HepG2 (cell line): ENCODE measurements around the gene SPACA1. TPM values are rescaled to one million over a fixed set of nuclear protein-coding genes. Genes with fewer than 3 reads are reported as not detected.

Experiments used
- ATAC-seq: fragments of 200-7000 bp; cut with Tn5 transposase; 3 replicates; pipeline ENCODE4 v1.9.1; 2020; ENCODE audit warnings: mild to moderate bottlenecking, moderate library complexity
- BruUV-seq: library from RNA; stranded (reverse); fragments of 400-500 nt; replicated peaks from 2 replicates; lab custom pipeline; 2021; lab: Mats Ljungman, UMichigan
- CTCF ChIA-PET: fragments of 300-600 bp; formaldehyde crosslinking; extraction: SDS; loops from one replicate; lab custom pipeline; 2021; ENCODE audit warnings: low total read pairs, inconsistent platforms, low intra/inter-chr PET ratio; lab: Yijun Ruan, JAX
- POLR2A ChIA-PET: fragments of 350-600 bp; sonication (Branson Sonifier 250); formaldehyde crosslinking; loops from one replicate; lab custom pipeline; 2020; ENCODE audit warnings: antibody characterized with exemption, inconsistent platforms; lab: Yijun Ruan, JAX
- DNase-seq: peaks from one replicate; pipeline ENCODE4 v3.0.0-alpha.2; 2015; ENCODE audit warnings: low spot score
- FAIRE-seq: peaks from 3 replicates; lab custom pipeline; 2011; peaks lifted over from hg19 to GRCh38; lab: Jason Lieb, UNC
- H2AFZ ChIP-seq: one replicate; pipeline ENCODE4 v1.6.1; 2011; ENCODE audit warnings: low read length, inconsistent platforms
- H3K27ac ChIP-seq: fragments of 300-600 bp; 3 replicates; pipeline ENCODE4 v1.8.0; 2011; ENCODE audit warnings: mixed run types, mild to moderate bottlenecking, mixed read lengths, low read length, inconsistent platforms; ENCODE audit not compliant: insufficient read depth; ENCODE audit errors: extremely low read length
- H3K27me3 ChIP-seq, 2 experiments: fragments of 200-600 bp in 1 of 2; 2 replicates in 1 of 2; 3 replicates in 1 of 2; pipeline versions ENCODE4 v1.6.0 to v1.8.0; 2011; ENCODE audit warnings: low read length in 2 of 2, mild to moderate bottlenecking in 2 of 2, moderate library complexity in 2 of 2, inconsistent platforms in 1 of 2; ENCODE audit not compliant: insufficient read depth in 2 of 2, control insufficient read depth in 1 of 2
- H3K36me3 ChIP-seq, 2 experiments: fragments of 200-600 bp in 1 of 2; replicated peaks in 1 of 2; 2 replicates in 1 of 2; 3 replicates in 1 of 2; pipeline versions ENCODE4 v1.5.1 to v1.8.0; 2011; ENCODE audit warnings: low read length in 2 of 2, inconsistent platforms in 1 of 2; ENCODE audit not compliant: insufficient read depth in 2 of 2, control insufficient read depth in 1 of 2
- H3K4me1 ChIP-seq: 2 replicates; pipeline ENCODE4 v1.5.1; 2012; ENCODE audit warnings: low read length, inconsistent platforms; ENCODE audit not compliant: insufficient read depth
- H3K4me2 ChIP-seq: 2 replicates; pipeline ENCODE4 v1.6.0; 2011; ENCODE audit warnings: low read depth, low read length, inconsistent platforms
- H3K4me3 ChIP-seq, 3 experiments: fragments of 200-600 bp in 1 of 3; sonication (generic), shearing (Covaris generic) in 1 of 3; replicated peaks in 1 of 3; 2 replicates each; pipeline ENCODE4 v1.5.1; 2011 to 2016; ENCODE audit warnings: low read length in 3 of 3, inconsistent platforms in 2 of 3, low read depth in 2 of 3, mild to moderate bottlenecking in 2 of 3, control low read depth in 1 of 3, mixed read lengths in 1 of 3; ENCODE audit not compliant: insufficient read depth in 1 of 3
- H3K79me2 ChIP-seq: one replicate; pipeline ENCODE4 v1.6.1; 2011; ENCODE audit warnings: low read length, inconsistent platforms; ENCODE audit not compliant: insufficient read depth
- H3K9ac ChIP-seq: 2 replicates; pipeline ENCODE4 v1.6.0; 2011; ENCODE audit warnings: mild to moderate bottlenecking, low read depth, low read length, inconsistent platforms; ENCODE audit not compliant: insufficient read depth
- H3K9me3 ChIP-seq: 2 replicates; pipeline ENCODE4 v1.5.1; 2012; ENCODE audit warnings: mild to moderate bottlenecking, low read length
- H4K20me1 ChIP-seq: 2 replicates; pipeline ENCODE4 v1.6.0; 2011; ENCODE audit warnings: inconsistent platforms, mild to moderate bottlenecking, low read length, moderate library complexity; ENCODE audit not compliant: insufficient read depth
- ARHGAP35 ChIP-seq: sonication (generic); formaldehyde crosslinking; IDR thresholded peaks from 2 replicates; pipeline ENCODE4 v1.9.0; 2022; ENCODE audit warnings: mild to moderate bottlenecking, inconsistent platforms, moderate library complexity, missing genetic modification reagents, borderline replicate concordance
- EP300 ChIP-seq, 3 experiments: sonication (generic) in 1 of 3; formaldehyde crosslinking in 1 of 3; IDR thresholded peaks; 2 replicates each; pipeline versions ENCODE4 v1.5.1 to v1.6.1; 2011 to 2020; ENCODE audit warnings: low read depth in 2 of 3, low read length in 2 of 3, borderline replicate concordance in 1 of 3, improper control_type of control experiment in 1 of 3, mild to moderate bottlenecking in 1 of 3, missing genetic modification reagents in 1 of 3, moderate library complexity in 1 of 3
- GZF1 ChIP-seq: sonication (generic); formaldehyde crosslinking; IDR thresholded peaks from 2 replicates; pipeline ENCODE4 v1.5.1; 2020; ENCODE audit warnings: mild to moderate bottlenecking, missing genetic modification reagents
- MZF1 ChIP-seq: sonication (generic); formaldehyde crosslinking; IDR thresholded peaks from 2 replicates; pipeline ENCODE4 v1.8.1; 2023; ENCODE audit warnings: mild to moderate bottlenecking, missing genetic modification reagents, borderline replicate concordance
- NR0B2 ChIP-seq: sonication (generic); formaldehyde crosslinking; IDR thresholded peaks from 2 replicates; pipeline ENCODE4 v1.4.0; 2020; ENCODE audit warnings: mild to moderate bottlenecking, missing genetic modification reagents
- POLR2A ChIP-seq, 2 experiments: IDR thresholded peaks; 2 replicates each; pipeline ENCODE4 v1.6.1; 2011; ENCODE audit warnings: low read depth in 2 of 2, low read length in 2 of 2, mild to moderate bottlenecking in 1 of 2, moderate library complexity in 1 of 2; ENCODE audit not compliant: insufficient read depth in 1 of 2
- RFX3 ChIP-seq: IDR thresholded peaks from 2 replicates; pipeline ENCODE4 v1.6.1; 2016; ENCODE audit warnings: missing biosample characterization, missing genetic modification reagents
- TFE3 ChIP-seq: IDR thresholded peaks from 2 replicates; pipeline ENCODE4 v1.6.1; 2016
- XBP1 ChIP-seq: sonication (generic); formaldehyde crosslinking; IDR thresholded peaks from 2 replicates; pipeline ENCODE4 v1.5.0; 2020; ENCODE audit warnings: missing genetic modification reagents
- ZBTB20 ChIP-seq: sonication (generic); formaldehyde crosslinking; IDR thresholded peaks from 2 replicates; pipeline ENCODE4 v1.8.1; 2023; ENCODE audit warnings: missing genetic modification reagents, low read depth, mild to moderate bottlenecking, borderline replicate concordance
- ZNF670 ChIP-seq: sonication (generic); formaldehyde crosslinking; IDR thresholded peaks from 2 replicates; pipeline ENCODE4 v1.8.0; 2022; ENCODE audit warnings: mild to moderate bottlenecking, missing genetic modification reagents, borderline replicate concordance
- WGBS: methylation state at CpG from one replicate; pipeline ENCODE4 v1.1.6; 2017; ENCODE audit warnings: low lambda C conversion rate; 5-methylcytosine and 5-hydroxymethylcytosine counted together
- in situ Hi-C: cut with HindIII; loops from 2 replicates; pipeline ENCODE4 v1.10.0; 2017; ENCODE audit warnings: low pct_unique_long_range_greater_than_20kb; ENCODE audit not compliant: extremely low pct_ligation_motif_present
- intact Hi-C: fragments of 100-400 bp; cut with micrococcal nuclease; formaldehyde crosslinking; loops from one replicate; pipeline ENCODE4 v1.10.0; 2022; ENCODE audit not compliant: unreplicated experiment
- polyA plus RNA-seq, 8 experiments: library from polyadenylated mRNA; depleted of rRNA in 3 of 8; stranded (reverse) in 7 of 8; unstranded in 1 of 8; fragments of >200 nt; fragmentation: Illumina TruSeq in 4 of 8; extraction: Trizol in 4 of 8; gene quantifications; 2 replicates each; pipeline versions ENCODE4 v1.2.1 to v1.2.3, GENCODE V29; 2011 to 2016; ENCODE audit warnings: low read depth in 4 of 8, missing spikeins in 1 of 8, mixed read lengths in 1 of 8; ENCODE audit not compliant: insufficient read depth in 1 of 8
- total RNA-seq, 5 experiments: library from RNA; depleted of rRNA; stranded (reverse); fragments of >200 nt; fragmentation: Illumina TruSeq; extraction: Trizol; gene quantifications; 2 replicates each; pipeline ENCODE4 v1.2.3, GENCODE V29; 2016; ENCODE audit warnings: low read depth in 1 of 5
- TF ChIP-seq, protein P1 (sequence below): sonication (generic); formaldehyde crosslinking; IDR thresholded peaks from 2 replicates; pipeline ENCODE4 v1.4.0; 2020; ENCODE audit warnings: missing genetic modification reagents, mild to moderate bottlenecking, borderline replicate concordance
- TF ChIP-seq, protein P2 (sequence below): sonication (generic); formaldehyde crosslinking; IDR thresholded peaks from 2 replicates; pipeline ENCODE4 v1.5.0; 2020; ENCODE audit warnings: missing genetic modification reagents
- TF ChIP-seq, protein P3 (sequence below): sonication (generic); formaldehyde crosslinking; IDR thresholded peaks from 2 replicates; pipeline ENCODE4 v1.8.1; 2023; ENCODE audit warnings: missing genetic modification reagents, inconsistent platforms, borderline replicate concordance

Gene SPACA1
- total and polyA plus RNA-seq, 2 of the 13 experiments (the other 11 are each of a cell fraction or from before 2014, with no cell fraction given) = 0.07 TPM; not detected in 1

- H3K27me3 ChIP-seq = no peaks in the 10 kb centered on the region; a peak in 1 of 5 replicates
- ATAC-seq (no peak), DNase-seq (no peak), FAIRE-seq (no peak)
- no peak overlapping the region for H3K4me2 ChIP-seq
- in situ Hi-C loops (no loop called here), intact Hi-C loops (no loop called here)
- ChIA-PET CTCF (no interaction called here), POLR2A (no interaction called here)
- no peak overlapping the region for H3K4me3 ChIP-seq
- H4K20me1 ChIP-seq = no peaks in the 10 kb centered on the region
- no peak overlapping the region for H3K9ac ChIP-seq
- H3K36me3 ChIP-seq = no peaks in the 10 kb centered on the region
- no peaks in the 10 kb centered on the region for H3K79me2 ChIP-seq
- TF ChIP-seq XBP1 (CRISPR knock-in tag) (no peak), ARHGAP35 (no peak), MZF1 (CRISPR knock-in tag) (no peak), GZF1 (no peak), RFX3 (CRISPR knock-in tag) (no peak), NR0B2 (CRISPR knock-in tag) (no peak), EP300 (IDR thresholded peaks at IDR 0.05; ENCODE audit: low read depth in 2 of 2, low read length in 2 of 2) (no peak), EP300 (CRISPR knock-in tag; IDR thresholded peaks at IDR 0.05; ENCODE audit: borderline replicate concordance) (no peak), TFE3 (CRISPR knock-in tag) (no peak), ZBTB20 (no peak), ZNF670 (CRISPR knock-in tag) (no peak), POLR2A (IDR thresholded peaks at IDR 0.05; ENCODE audit: insufficient read depth in 1 of 2, low read depth in 2 of 2, low read length in 2 of 2) (no peak)
- TF ChIP-seq, protein P1, sequence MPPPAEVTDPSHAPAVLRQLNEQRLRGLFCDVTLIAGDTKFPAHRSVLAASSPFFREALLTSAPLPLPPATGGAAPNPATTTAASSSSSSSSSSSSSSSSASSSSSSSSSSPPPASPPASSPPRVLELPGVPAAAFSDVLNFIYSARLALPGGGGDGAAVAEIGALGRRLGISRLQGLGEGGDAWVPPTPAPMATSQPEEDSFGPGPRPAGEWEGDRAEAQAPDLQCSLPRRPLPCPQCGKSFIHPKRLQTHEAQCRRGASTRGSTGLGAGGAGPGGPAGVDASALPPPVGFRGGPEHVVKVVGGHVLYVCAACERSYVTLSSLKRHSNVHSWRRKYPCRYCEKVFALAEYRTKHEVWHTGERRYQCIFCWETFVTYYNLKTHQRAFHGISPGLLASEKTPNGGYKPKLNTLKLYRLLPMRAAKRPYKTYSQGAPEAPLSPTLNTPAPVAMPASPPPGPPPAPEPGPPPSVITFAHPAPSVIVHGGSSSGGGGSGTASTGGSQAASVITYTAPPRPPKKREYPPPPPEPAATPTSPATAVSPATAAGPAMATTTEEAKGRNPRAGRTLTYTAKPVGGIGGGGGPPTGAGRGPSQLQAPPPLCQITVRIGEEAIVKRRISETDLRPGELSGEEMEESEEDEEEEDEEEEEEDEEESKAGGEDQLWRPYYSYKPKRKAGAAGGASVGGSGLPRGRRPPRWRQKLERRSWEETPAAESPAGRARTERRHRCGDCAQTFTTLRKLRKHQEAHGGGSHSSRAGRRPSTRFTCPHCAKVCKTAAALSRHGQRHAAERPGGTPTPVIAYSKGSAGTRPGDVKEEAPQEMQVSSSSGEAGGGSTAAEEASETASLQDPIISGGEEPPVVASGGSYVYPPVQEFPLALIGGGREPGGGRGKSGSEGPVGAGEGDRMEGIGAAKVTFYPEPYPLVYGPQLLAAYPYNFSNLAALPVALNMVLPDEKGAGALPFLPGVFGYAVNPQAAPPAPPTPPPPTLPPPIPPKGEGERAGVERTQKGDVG (CRISPR knock-in tag) = no peak
- TF ChIP-seq, protein P2, sequence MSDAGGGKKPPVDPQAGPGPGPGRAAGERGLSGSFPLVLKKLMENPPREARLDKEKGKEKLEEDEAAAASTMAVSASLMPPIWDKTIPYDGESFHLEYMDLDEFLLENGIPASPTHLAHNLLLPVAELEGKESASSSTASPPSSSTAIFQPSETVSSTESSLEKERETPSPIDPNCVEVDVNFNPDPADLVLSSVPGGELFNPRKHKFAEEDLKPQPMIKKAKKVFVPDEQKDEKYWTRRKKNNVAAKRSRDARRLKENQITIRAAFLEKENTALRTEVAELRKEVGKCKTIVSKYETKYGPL (CRISPR knock-in tag) = no peak
- TF ChIP-seq, protein P3, sequence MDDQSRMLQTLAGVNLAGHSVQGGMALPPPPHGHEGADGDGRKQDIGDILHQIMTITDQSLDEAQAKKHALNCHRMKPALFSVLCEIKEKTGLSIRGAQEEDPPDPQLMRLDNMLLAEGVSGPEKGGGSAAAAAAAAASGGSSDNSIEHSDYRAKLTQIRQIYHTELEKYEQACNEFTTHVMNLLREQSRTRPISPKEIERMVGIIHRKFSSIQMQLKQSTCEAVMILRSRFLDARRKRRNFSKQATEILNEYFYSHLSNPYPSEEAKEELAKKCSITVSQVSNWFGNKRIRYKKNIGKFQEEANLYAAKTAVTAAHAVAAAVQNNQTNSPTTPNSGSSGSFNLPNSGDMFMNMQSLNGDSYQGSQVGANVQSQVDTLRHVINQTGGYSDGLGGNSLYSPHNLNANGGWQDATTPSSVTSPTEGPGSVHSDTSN = no peak
- H3K4me1 ChIP-seq = no peaks in the 10 kb centered on the region
- H3K9me3 ChIP-seq = no peaks in the 10 kb centered on the region
- no peak overlapping the region for H2AFZ ChIP-seq
- WGBS = 5% methylated on average over 3 of the region's 3 CpGs
- H3K27ac ChIP-seq = no peak overlapping the region
- no TSS peak for BruUV-seq
Measured at GRCh38 chr6:88077305-88077704, 29.7 kb downstream of the SPACA1 start.
